Activated B cell treated with CpG ODN at 0.5 μM for 24 hours (primary cell): ENCODE results near the gene PDE4C. TPM values are rescaled to one million over a fixed set of nuclear protein-coding genes. Genes with fewer than 3 reads are reported as not detected.

Experiments used
- ATAC-seq: fragments of 200-7000 bp; cut with Tn5 transposase; one replicate; pipeline ENCODE4 v1.10.0; 2021; ENCODE audit warnings: low read depth, mild to moderate bottlenecking, moderate library complexity
- CTCF ChIA-PET: fragments of 350-600 bp; sonication (Branson Sonifier 250); formaldehyde crosslinking; loops from one replicate; lab custom pipeline; 2021; ENCODE audit warnings: antibody characterized with exemption; lab: Charles Lee
- POLR2A ChIA-PET: fragments of 350-600 bp; sonication (Branson Sonifier 250); formaldehyde crosslinking; loops from one replicate; lab custom pipeline; 2021; ENCODE audit warnings: antibody characterized with exemption; lab: Charles Lee
- DNase-seq: peaks from one replicate; pipeline ENCODE4 v3.0.0; 2022
- H3K27ac Mint-ChIP-seq: one replicate; pipeline ENCODE4 v1.8.0; 2020; ENCODE audit warnings: mixed read lengths
- H3K27me3 Mint-ChIP-seq: one replicate; pipeline ENCODE4 v1.8.0; 2021; ENCODE audit warnings: mixed read lengths
- H3K36me3 Mint-ChIP-seq: one replicate; pipeline ENCODE4 v1.8.0; 2021; ENCODE audit warnings: low read depth, mixed read lengths
- H3K4me1 Mint-ChIP-seq: one replicate; pipeline ENCODE4 v1.8.0; 2021; ENCODE audit warnings: mixed read lengths
- H3K4me3 Mint-ChIP-seq: one replicate; pipeline ENCODE4 v1.8.0; 2020; ENCODE audit warnings: mild to moderate bottlenecking, mixed read lengths
- H3K9me3 Mint-ChIP-seq: one replicate; pipeline ENCODE4 v1.8.0; 2020; ENCODE audit warnings: mixed read lengths
- CTCF ChIP-seq: fragments of 200-600 bp; IDR thresholded peaks from one replicate; pipeline ENCODE4 v1.8.0; 2022; ENCODE audit warnings: antibody characterized with exemption, mild to moderate bottlenecking
- intact Hi-C: fragments of 100-400 bp; cut with micrococcal nuclease; formaldehyde crosslinking; loops from one replicate; pipeline ENCODE4 v1.15.1; 2024
- total RNA-seq: library from RNA; stranded (reverse); gene quantifications from 2 replicates; pipeline ENCODE4 v1.2.3, GENCODE V29; 2022

Gene PDE4C
- total RNA-seq, 1 donor from 2014 or later, result not detected

- Mint-ChIP-seq H3K36me3 (no peaks in the 10 kb centered on the region), H3K4me3 (no peak overlapping the region), H3K4me1 (peaks cover 19% of the 10 kb centered on the region), H3K9me3 (no peaks in the 10 kb centered on the region), H3K27me3 (peaks cover 26% of the 10 kb centered on the region), H3K27ac (no peak overlapping the region)
- CTCF ChIA-PET, result interaction anchor here (0.9 kb wide), 1 partner anchor 31 kb away, joined by 3 read pairs; no protein-coding TSS in a partner anchor
- POLR2A ChIA-PET, result interaction anchor here (0.7 kb wide), 1 partner anchor 377 kb away, joined by 3 read pairs; no protein-coding TSS in a partner anchor
- intact Hi-C loops, result no loop called here
- no peak for DNase-seq
- no peak for TF ChIP-seq CTCF
- no peak for ATAC-seq
These were observed 6.2 kb downstream of the PDE4C start for GRCh38 chr19:18219911-18220631.

GRCh38 chr19:18218600-18218999 is 7.6 kb downstream of the PDE4C start:
- no peak for DNase-seq
- Mint-ChIP-seq H3K4me3 (no peak overlapping the region), H3K9me3 (no peaks in the 10 kb centered on the region), H3K27me3 (peaks cover 20% of the 10 kb centered on the region), H3K36me3 (no peaks in the 10 kb centered on the region), H3K4me1 (peaks cover 6% of the 10 kb centered on the region), H3K27ac (no peak overlapping the region)
- CTCF ChIA-PET, result no interaction called here
- ATAC-seq, result no peak
- POLR2A ChIA-PET, result no interaction called here
- intact Hi-C loops, result no loop called here
- TF ChIP-seq CTCF, result no peak

GRCh38 chr19:18218159-18218558 is 8.1 kb downstream of the PDE4C start:
- ChIA-PET CTCF (no interaction called here), POLR2A (no interaction called here)
- H3K27me3 Mint-ChIP-seq, result peaks cover 20% of the 10 kb centered on the region
- intact Hi-C loops, result no loop called here
- ATAC-seq, result no peak
- TF ChIP-seq CTCF, result no peak
- H3K9me3 Mint-ChIP-seq, result no peaks in the 10 kb centered on the region
- H3K36me3 Mint-ChIP-seq, result no peaks in the 10 kb centered on the region
- DNase-seq, result no peak
- no peak overlapping the region for H3K4me3 Mint-ChIP-seq
- H3K4me1 Mint-ChIP-seq, result peaks cover 6% of the 10 kb centered on the region
- no peak overlapping the region for H3K27ac Mint-ChIP-seq

- no peak overlapping the region for H3K4me3 Mint-ChIP-seq
- H3K36me3 Mint-ChIP-seq, result no peaks in the 10 kb centered on the region
- POLR2A ChIA-PET, result interaction anchor here (1.3 kb wide), 1 partner anchor 7 kb away, joined by 4 read pairs; no protein-coding TSS in a partner anchor
- CTCF ChIA-PET, result no interaction called here
- DNase-seq, result no peak
- peaks cover 17% of the 10 kb centered on the region for H3K27me3 Mint-ChIP-seq
- intact Hi-C loops, result no loop called here
- ATAC-seq, result no peak
- H3K27ac Mint-ChIP-seq, result no peak overlapping the region
- no peak for TF ChIP-seq CTCF
- peaks cover 6% of the 10 kb centered on the region for H3K4me1 Mint-ChIP-seq
- no peaks in the 10 kb centered on the region for H3K9me3 Mint-ChIP-seq
These were observed 9.4 kb downstream of the PDE4C start for GRCh38 chr19:18216789-18217188.

- DNase-seq (no peak), ATAC-seq (no peak)
- no peak overlapping the region for H3K4me3 Mint-ChIP-seq
- CTCF ChIA-PET, result no interaction called here
- no peak overlapping the region for H3K27ac Mint-ChIP-seq
- intact Hi-C loops, result no loop called here
- no peaks in the 10 kb centered on the region for H3K9me3 Mint-ChIP-seq
- POLR2A ChIA-PET, result no interaction called here
- no peaks in the 10 kb centered on the region for H3K36me3 Mint-ChIP-seq
- peaks cover 11% of the 10 kb centered on the region for H3K27me3 Mint-ChIP-seq
- no peaks in the 10 kb centered on the region for H3K4me1 Mint-ChIP-seq
- no peak for TF ChIP-seq CTCF
These were observed 11.3 kb downstream of the PDE4C start for GRCh38 chr19:18214779-18215433.
